ENCODE data around the gene CMBL. TPM values are rescaled to one million over a fixed set of nuclear protein-coding genes. Genes with fewer than 3 reads are reported as not detected.

The CMBL gene
- total and polyA plus RNA-seq, 8 donors: 2.7 to 153 (median 19.0) TPM; not detected in 1

GRCh38 chr5:10331341-10331796 is 23.7 kb upstream of the CMBL start:
- intact Hi-C loops (cut with DNase I; ENCODE audit: low total_unique reads): no loop called here
- WGBS, 5 donors: 45 to 57% (median 53%) methylated on average over 7 of the region's 7 CpGs
- DNase-seq: peak; percentile 86 to 91
- Histone ChIP-seq H3K4me3 (no peak overlapping the region), H3K27me3 (peaks cover 0 to 19% (median 4%) of the 10 kb centered on the region in 3 donors), H3K36me3 (no peaks in the 10 kb centered on the region), H3K27ac (peak overlapping the region in 4 of 5 donors; percentile 16 to 73 (median 62)), H3K9me3 (no peaks in the 10 kb centered on the region), H3K4me1 (peaks cover 29 to 53% (median 41%) of the 10 kb centered on the region in 4 donors)
- TF ChIP-seq CTCF (IDR thresholded peaks at IDR 0.05) (no peak), POLR2A (IDR thresholded peaks at IDR 0.05) (no peak), POLR2AphosphoS5 (IDR thresholded peaks at IDR 0.05) (peak; percentile 34 to 66 (median 36)), EP300 (IDR thresholded peaks at IDR 0.05) (no peak)

- TF ChIP-seq EP300 (IDR thresholded peaks at IDR 0.05) (no peak), CTCF (IDR thresholded peaks at IDR 0.05) (no peak), POLR2A (IDR thresholded peaks at IDR 0.05) (no peak), POLR2AphosphoS5 (IDR thresholded peaks at IDR 0.05) (no peak)
- Histone ChIP-seq H3K4me3 (no peak overlapping the region), H3K27me3 (peaks cover 0 to 19% (median 4%) of the 10 kb centered on the region in 3 donors), H3K27ac (peak overlapping the region in 4 of 5 donors; percentile 7 to 73 (median 62)), H3K9me3 (no peaks in the 10 kb centered on the region), H3K36me3 (no peaks in the 10 kb centered on the region), H3K4me1 (peaks cover 29 to 53% (median 41%) of the 10 kb centered on the region in 4 donors)
- no peak for DNase-seq
- intact Hi-C loops (cut with DNase I; ENCODE audit: low total_unique reads): no loop called here
- 61 to 88% (median 76%) methylated on average over 10 of the region's 10 CpGs for WGBS, 5 donors
These were observed 23.0 kb upstream of the CMBL start for GRCh38 chr5:10330511-10331230.

- H3K9me3 ChIP-seq: no peaks in the 10 kb centered on the region
- intact Hi-C loops (cut with DNase I; ENCODE audit: low total_unique reads): no loop called here
- H3K4me1 ChIP-seq: peaks cover 29 to 55% (median 42%) of the 10 kb centered on the region in 4 donors
- no peaks in the 10 kb centered on the region for H3K36me3 ChIP-seq
- WGBS, 5 donors: 60 to 80% (median 64%) methylated on average over 7 of the region's 7 CpGs
- no peak overlapping the region for H3K4me3 ChIP-seq
- TF ChIP-seq POLR2AphosphoS5 (IDR thresholded peaks at IDR 0.05) (peak in 2 of 3 donors; percentile 15 to 25), EP300 (IDR thresholded peaks at IDR 0.05) (no peak)
- peaks cover 0 to 19% (median 4%) of the 10 kb centered on the region in 3 donors for H3K27me3 ChIP-seq
- DNase-seq: peak; percentile 74 to 78
- peak overlapping the region in 3 of 5 donors; percentile 60 to 73 (median 63) for H3K27ac ChIP-seq
These were observed 22.2 kb upstream of the CMBL start for GRCh38 chr5:10329820-10330481.

- TF ChIP-seq POLR2AphosphoS5 (IDR thresholded peaks at IDR 0.05) (no peak), EP300 (IDR thresholded peaks at IDR 0.05) (no peak), POLR2A (IDR thresholded peaks at IDR 0.05) (no peak), CTCF (IDR thresholded peaks at IDR 0.05) (no peak)
- no peaks in the 10 kb centered on the region for H3K9me3 ChIP-seq
- peaks cover 0 to 19% (median 4%) of the 10 kb centered on the region in 3 donors for H3K27me3 ChIP-seq
- no peak for DNase-seq
- intact Hi-C loops (cut with DNase I; ENCODE audit: low total_unique reads): no loop called here
- WGBS, 5 donors: 55 to 82% (median 71%) methylated on average over 2 of the region's 2 CpGs
- no peak overlapping the region for H3K4me3 ChIP-seq
- peaks cover 29 to 55% (median 45%) of the 10 kb centered on the region in 4 donors for H3K4me1 ChIP-seq
- no peaks in the 10 kb centered on the region for H3K36me3 ChIP-seq
- H3K27ac ChIP-seq: peak overlapping the region in 2 of 5 donors; percentile 60 to 73
These were observed 21.7 kb upstream of the CMBL start for GRCh38 chr5:10329446-10329819.
